GM12865 (cell line): ENCODE measurements around the gene PTP4A1.

ENCODE experiments used
- DNase-seq: peaks from one replicate; pipeline ENCODE4 v3.0.0; 2010; ENCODE audit warnings: low read depth
- H3K4me3 ChIP-seq: 2 replicates; pipeline ENCODE4 v1.5.1; 2011; ENCODE audit warnings: mild to moderate bottlenecking, low read depth, low read length, control low read depth
- TF ChIP-seq, protein P1 (sequence below): IDR thresholded peaks from 2 replicates; pipeline ENCODE4 v1.5.1; 2011; ENCODE audit warnings: low read length, control low read depth, low read depth, inconsistent platforms; ENCODE audit not compliant: insufficient read depth; ENCODE audit errors: missing control alignments

The PTP4A1 gene

DNA sequence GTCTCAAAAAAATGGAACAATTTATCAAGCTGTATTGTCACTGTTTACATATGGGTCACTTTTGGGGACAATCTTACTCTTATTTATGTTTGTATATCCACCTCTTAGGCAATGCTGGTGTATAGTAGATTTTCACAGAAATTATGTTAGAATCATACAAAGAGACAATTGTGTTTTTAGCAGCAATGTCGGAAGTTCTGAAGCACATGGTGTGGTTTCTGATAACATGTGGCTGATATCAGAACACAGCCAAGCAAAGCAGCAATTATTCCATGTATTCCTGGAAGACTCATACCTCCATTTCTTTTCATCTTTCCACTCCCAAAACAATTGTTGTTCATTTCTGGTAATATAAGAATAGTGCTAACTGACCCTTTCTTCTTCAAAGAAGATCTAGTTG, 17.5 kb upstream of the PTP4A1 start:
- TF ChIP-seq, protein P1, sequence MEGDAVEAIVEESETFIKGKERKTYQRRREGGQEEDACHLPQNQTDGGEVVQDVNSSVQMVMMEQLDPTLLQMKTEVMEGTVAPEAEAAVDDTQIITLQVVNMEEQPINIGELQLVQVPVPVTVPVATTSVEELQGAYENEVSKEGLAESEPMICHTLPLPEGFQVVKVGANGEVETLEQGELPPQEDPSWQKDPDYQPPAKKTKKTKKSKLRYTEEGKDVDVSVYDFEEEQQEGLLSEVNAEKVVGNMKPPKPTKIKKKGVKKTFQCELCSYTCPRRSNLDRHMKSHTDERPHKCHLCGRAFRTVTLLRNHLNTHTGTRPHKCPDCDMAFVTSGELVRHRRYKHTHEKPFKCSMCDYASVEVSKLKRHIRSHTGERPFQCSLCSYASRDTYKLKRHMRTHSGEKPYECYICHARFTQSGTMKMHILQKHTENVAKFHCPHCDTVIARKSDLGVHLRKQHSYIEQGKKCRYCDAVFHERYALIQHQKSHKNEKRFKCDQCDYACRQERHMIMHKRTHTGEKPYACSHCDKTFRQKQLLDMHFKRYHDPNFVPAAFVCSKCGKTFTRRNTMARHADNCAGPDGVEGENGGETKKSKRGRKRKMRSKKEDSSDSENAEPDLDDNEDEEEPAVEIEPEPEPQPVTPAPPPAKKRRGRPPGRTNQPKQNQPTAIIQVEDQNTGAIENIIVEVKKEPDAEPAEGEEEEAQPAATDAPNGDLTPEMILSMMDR = no peak
- no peak for DNase-seq
- no peak overlapping the region for H3K4me3 ChIP-seq

DNA sequence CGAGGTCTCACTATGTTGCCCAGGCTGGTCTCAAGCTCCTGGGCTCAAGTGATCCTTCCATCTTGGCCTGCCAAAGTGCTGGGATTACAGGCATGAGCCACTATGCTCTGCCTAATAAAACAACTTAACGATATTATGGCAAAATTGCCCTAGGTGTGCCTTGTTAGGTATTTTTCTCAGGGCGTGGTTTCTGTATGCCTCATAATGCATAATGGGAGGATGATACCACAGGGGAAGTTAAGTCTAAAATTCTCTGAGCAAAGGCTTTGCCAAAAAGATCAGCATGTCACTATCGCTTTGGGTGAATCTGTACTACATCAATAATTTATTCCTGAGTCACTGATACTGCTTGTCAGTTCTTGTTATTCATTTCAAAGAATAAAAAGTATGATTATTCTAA, 15.9 kb upstream of the PTP4A1 start:
- DNase-seq = no peak
- TF ChIP-seq, protein P1 = no peak

DNA sequence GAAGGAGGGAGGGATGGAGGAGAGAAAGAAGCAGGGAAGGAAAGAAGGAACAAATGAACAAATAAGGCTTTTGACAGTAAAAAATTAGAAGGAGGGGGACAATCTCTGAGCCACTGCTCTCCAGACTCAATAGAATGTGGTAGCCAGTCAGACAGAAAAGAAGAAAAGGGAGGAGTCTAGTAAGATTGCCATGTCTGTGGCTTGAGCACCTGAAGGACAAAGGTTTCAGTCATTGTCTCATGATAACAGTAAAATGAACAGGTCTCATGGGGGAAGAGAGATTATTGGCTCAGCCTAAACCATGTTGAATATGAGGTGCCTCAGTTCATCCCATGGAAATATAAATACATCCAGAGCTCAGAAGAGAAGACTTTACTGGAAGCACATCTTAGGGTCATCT, 14.0 kb upstream of the PTP4A1 start:
- peak; percentile 19 for DNase-seq
- TF ChIP-seq, protein P1 = no peak
- H3K4me3 ChIP-seq = no peak overlapping the region

More for the DNA sequence above, 15.9 kb upstream of the PTP4A1 start:
- no peak overlapping the region for H3K4me3 ChIP-seq

DNA sequence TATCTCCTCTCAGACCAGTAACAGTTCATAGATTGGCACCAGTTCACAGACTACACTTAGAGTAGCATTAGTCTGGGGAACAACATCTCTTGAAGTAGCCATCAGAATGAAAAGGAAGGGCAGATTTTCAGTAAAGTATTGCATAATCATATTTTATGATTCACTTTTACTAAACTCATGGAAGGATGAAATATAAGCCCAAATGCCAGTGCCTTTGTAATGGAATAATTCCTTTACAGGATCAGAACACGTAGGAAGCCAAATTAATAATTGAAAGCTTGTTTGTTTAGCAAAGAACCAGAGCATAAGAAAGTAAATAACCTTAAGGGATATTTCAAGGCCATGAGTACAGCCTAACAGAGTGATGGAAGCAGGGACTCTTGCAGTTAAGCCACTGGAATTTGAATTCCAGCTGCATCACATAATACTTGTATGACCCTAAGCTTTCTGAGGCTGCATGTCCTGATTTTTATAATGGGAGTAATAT, 11.4 kb upstream of the PTP4A1 start:
- H3K4me3 ChIP-seq = no peak overlapping the region
- TF ChIP-seq, protein P1 = no peak
- no peak for DNase-seq

DNA sequence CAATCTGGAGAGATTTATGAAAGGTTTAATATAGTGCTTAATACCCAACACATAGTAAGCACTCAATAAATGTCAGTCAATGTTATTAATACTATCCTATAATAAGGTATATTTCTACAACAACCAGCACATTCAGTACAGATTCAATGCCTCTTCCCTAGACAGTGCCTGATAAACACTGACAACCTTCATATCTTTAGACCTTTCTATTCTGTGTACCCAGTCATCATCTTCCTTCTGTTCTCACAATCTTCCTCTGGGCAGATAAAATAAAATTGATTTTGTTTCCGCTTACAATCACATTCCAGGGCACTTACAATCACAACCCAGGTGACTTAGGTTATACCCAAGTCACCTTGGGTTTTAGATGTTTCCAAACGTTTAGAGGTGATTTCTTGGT, 11.0 kb upstream of the PTP4A1 start:
- TF ChIP-seq, protein P1 = no peak
- no peak for DNase-seq
- no peak overlapping the region for H3K4me3 ChIP-seq

DNA sequence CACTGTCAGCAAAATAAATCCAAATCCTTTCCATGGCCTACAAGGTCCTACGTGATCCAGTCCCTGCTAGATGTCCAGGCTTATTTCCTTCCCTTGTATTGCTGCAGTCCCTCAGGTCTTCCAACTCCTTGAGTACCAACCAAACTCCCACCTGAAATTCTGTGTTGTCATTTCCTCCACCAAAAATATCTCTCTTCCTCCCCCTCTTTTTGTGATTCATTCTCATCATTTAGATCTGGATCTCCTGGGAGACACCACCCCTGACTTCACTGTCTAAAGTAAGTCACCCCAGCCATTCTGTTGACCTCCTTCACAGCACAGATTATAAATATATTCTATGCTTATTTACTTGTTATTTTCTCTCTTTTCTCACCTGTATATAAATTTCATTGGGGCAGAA, 9.0 kb upstream of the PTP4A1 start:
- TF ChIP-seq, protein P1 = no peak
- no peak for DNase-seq
- no peak overlapping the region for H3K4me3 ChIP-seq

DNA sequence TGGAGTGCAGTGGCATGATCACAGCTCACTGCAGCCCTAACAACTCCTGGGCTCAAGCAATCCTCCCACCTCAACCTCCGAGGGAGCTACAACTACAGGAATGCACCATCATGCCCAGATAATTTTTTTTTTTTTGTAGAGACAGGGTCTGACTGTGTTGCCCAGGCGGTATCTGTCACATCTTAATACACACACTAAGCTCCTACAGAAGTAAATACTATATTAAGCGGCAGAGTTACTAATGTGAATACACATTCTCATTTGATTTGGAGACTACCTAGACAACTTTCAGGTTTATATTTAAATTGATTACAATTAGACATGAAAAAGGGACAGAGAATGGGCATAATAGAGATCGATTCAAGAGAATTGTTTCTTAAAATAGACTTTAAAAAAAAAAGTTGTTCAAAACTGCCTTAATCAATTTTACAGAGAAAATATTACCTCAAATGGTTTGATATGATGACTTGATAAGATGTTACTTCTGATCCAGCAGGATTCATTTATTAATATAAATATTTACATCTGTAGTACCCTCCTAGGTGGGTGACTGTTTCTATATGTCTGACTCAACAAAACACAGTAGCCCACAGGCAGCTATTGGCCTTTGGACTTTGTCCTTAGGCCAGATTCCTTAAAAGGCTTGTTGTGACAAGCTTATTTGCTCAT, 7.1 kb upstream of the PTP4A1 start:
- TF ChIP-seq, protein P1 = no peak
- DNase-seq = no peak
- no peak overlapping the region for H3K4me3 ChIP-seq
